Mucosa of rectum (tissue), 2 donors: ENCODE measurements around the gene MIGA1.

Experiments
- H3K27ac ChIP-seq, 2 donors: one replicate each; pipeline ENCODE4 v1.7.0; 2013; ENCODE audit warnings: inconsistent platforms in 2 of 2, low read depth in 2 of 2, low read length in 2 of 2
- H3K27me3 ChIP-seq, 2 donors: one replicate each; pipeline ENCODE4 v1.7.0; 2013; ENCODE audit warnings: low read length in 2 of 2; ENCODE audit not compliant: control insufficient read depth in 2 of 2, insufficient read depth in 2 of 2
- H3K36me3 ChIP-seq, 2 donors: one replicate each; pipeline ENCODE4 v1.7.0; 2013; ENCODE audit warnings: low read length in 2 of 2; ENCODE audit not compliant: control insufficient read depth in 2 of 2, insufficient read depth in 2 of 2
- H3K4me1 ChIP-seq, 2 donors: one replicate each; pipeline ENCODE4 v1.7.0; 2013; ENCODE audit warnings: low read length in 2 of 2, mild to moderate bottlenecking in 1 of 2; ENCODE audit not compliant: control insufficient read depth in 2 of 2, insufficient read depth in 2 of 2
- H3K4me3 ChIP-seq, 2 donors: one replicate each; pipeline ENCODE4 v1.7.0; 2013; ENCODE audit warnings: low read length in 2 of 2
- H3K9ac ChIP-seq, 2 donors: one replicate each; pipeline ENCODE4 v1.7.0; 2013; ENCODE audit warnings: low read length in 2 of 2, low read depth in 1 of 2, mild to moderate bottlenecking in 1 of 2
- H3K9me3 ChIP-seq, 2 donors: one replicate each; pipeline ENCODE4 v1.7.0; 2013; ENCODE audit warnings: low read length in 2 of 2; ENCODE audit not compliant: control insufficient read depth in 2 of 2
- donor health status: healthy.
- donor health status: Normal muscosa, but diverticular disease.

The MIGA1 gene

GRCh38 chr1:77874804-77875445 lies 95.5 kb downstream of the MIGA1 start:
- H3K9ac ChIP-seq: no peak overlapping the region
- H3K9me3 ChIP-seq: no peaks in the 10 kb centered on the region
- no peak overlapping the region for H3K27ac ChIP-seq
- no peaks in the 10 kb centered on the region for H3K27me3 ChIP-seq
- H3K4me1 ChIP-seq: no peaks in the 10 kb centered on the region
- H3K4me3 ChIP-seq: no peak overlapping the region
- peaks cover 0 to 5% of the 10 kb centered on the region in 2 donors for H3K36me3 ChIP-seq

GRCh38 chr1:77876884-77877283 lies 97.4 kb downstream of the MIGA1 start:
- H3K4me3 ChIP-seq: no peak overlapping the region
- no peak overlapping the region for H3K27ac ChIP-seq
- H3K9me3 ChIP-seq: no peaks in the 10 kb centered on the region
- no peaks in the 10 kb centered on the region for H3K27me3 ChIP-seq
- peaks cover 0 to 5% of the 10 kb centered on the region in 2 donors for H3K36me3 ChIP-seq
- no peak overlapping the region for H3K9ac ChIP-seq
- H3K4me1 ChIP-seq: no peaks in the 10 kb centered on the region

- H3K9me3 ChIP-seq: no peaks in the 10 kb centered on the region
- H3K27me3 ChIP-seq: no peaks in the 10 kb centered on the region
- H3K4me1 ChIP-seq: no peaks in the 10 kb centered on the region
- no peaks in the 10 kb centered on the region for H3K36me3 ChIP-seq
- H3K27ac ChIP-seq: no peak overlapping the region
- no peak overlapping the region for H3K9ac ChIP-seq
- H3K4me3 ChIP-seq: no peak overlapping the region
These were observed 101.6 kb downstream of the MIGA1 start for GRCh38 chr1:77881061-77881460.

GRCh38 chr1:77882411-77882810 lies 103.0 kb downstream of the MIGA1 start:
- Histone ChIP-seq H3K9ac (no peak overlapping the region), H3K9me3 (no peaks in the 10 kb centered on the region), H3K27me3 (no peaks in the 10 kb centered on the region), H3K36me3 (no peaks in the 10 kb centered on the region), H3K4me1 (no peaks in the 10 kb centered on the region), H3K27ac (no peak overlapping the region), H3K4me3 (no peak overlapping the region)

GRCh38 chr1:77888081-77888780 lies 108.8 kb downstream of the MIGA1 start, which contains the start of gene NEXN:
Gene NEXN (plus strand): TSS chr1:77888624. CDS start chr1:77916107, 27,483 bp downstream.
- Histone ChIP-seq H3K27me3 (no peaks in the 10 kb centered on the region), H3K36me3 (no peaks in the 10 kb centered on the region), H3K4me3 (peak within 1 kb of the TSS; percentile 75 to 80), H3K9ac (peak within 1 kb of the TSS; percentile 60 to 68), H3K9me3 (no peaks in the 10 kb centered on the region), H3K27ac (peak within 1 kb of the TSS; percentile 80 to 84), H3K4me1 (peaks cover 4 to 5% of the 10 kb centered on the region in 2 donors)

- Histone ChIP-seq H3K36me3 (no peaks in the 10 kb centered on the region), H3K27ac (peak overlapping the region; percentile 80 to 84), H3K27me3 (no peaks in the 10 kb centered on the region), H3K4me1 (peaks cover 4 to 5% of the 10 kb centered on the region in 2 donors), H3K9me3 (no peaks in the 10 kb centered on the region), H3K9ac (peak overlapping the region; percentile 60 to 68), H3K4me3 (peak overlapping the region; percentile 75 to 80)
These were observed 109.6 kb downstream of the MIGA1 start for GRCh38 chr1:77888781-77889642.

GRCh38 chr1:77889671-77890070 lies 110.2 kb downstream of the MIGA1 start:
- Histone ChIP-seq H3K27me3 (no peaks in the 10 kb centered on the region), H3K9me3 (no peaks in the 10 kb centered on the region), H3K36me3 (no peaks in the 10 kb centered on the region), H3K9ac (peak overlapping the region in 1 of 2 donors; percentile 68), H3K4me1 (peaks cover 4 to 5% of the 10 kb centered on the region in 2 donors), H3K27ac (peak overlapping the region in 1 of 2 donors; percentile 84), H3K4me3 (peak overlapping the region; percentile 75 to 80)

GRCh38 chr1:77891200-77891599 lies 111.8 kb downstream of the MIGA1 start:
- H3K4me1 ChIP-seq: peaks cover 4 to 5% of the 10 kb centered on the region in 2 donors
- no peak overlapping the region for H3K4me3 ChIP-seq
- no peak overlapping the region for H3K27ac ChIP-seq
- no peak overlapping the region for H3K9ac ChIP-seq
- no peaks in the 10 kb centered on the region for H3K27me3 ChIP-seq
- no peaks in the 10 kb centered on the region for H3K9me3 ChIP-seq
- no peaks in the 10 kb centered on the region for H3K36me3 ChIP-seq

GRCh38 chr1:77899647-77900320 lies 120.3 kb downstream of the MIGA1 start:
- no peak overlapping the region for H3K4me3 ChIP-seq
- H3K36me3 ChIP-seq: no peaks in the 10 kb centered on the region
- H3K4me1 ChIP-seq: no peaks in the 10 kb centered on the region
- H3K9ac ChIP-seq: no peak overlapping the region
- no peaks in the 10 kb centered on the region for H3K27me3 ChIP-seq
- no peak overlapping the region for H3K27ac ChIP-seq
- H3K9me3 ChIP-seq: no peaks in the 10 kb centered on the region
